ENCODE measurements around the gene C3orf20. TPM values are rescaled to one million over a fixed set of nuclear protein-coding genes. Genes with fewer than 3 reads are reported as not detected.
A peak's percentile ranks its signal among the peaks of the same experiment; 100 is the strongest.

Gene C3orf20
- total RNA-seq, 2 donors from 2014 or later = 0.12 to 0.42 TPM

DNA sequence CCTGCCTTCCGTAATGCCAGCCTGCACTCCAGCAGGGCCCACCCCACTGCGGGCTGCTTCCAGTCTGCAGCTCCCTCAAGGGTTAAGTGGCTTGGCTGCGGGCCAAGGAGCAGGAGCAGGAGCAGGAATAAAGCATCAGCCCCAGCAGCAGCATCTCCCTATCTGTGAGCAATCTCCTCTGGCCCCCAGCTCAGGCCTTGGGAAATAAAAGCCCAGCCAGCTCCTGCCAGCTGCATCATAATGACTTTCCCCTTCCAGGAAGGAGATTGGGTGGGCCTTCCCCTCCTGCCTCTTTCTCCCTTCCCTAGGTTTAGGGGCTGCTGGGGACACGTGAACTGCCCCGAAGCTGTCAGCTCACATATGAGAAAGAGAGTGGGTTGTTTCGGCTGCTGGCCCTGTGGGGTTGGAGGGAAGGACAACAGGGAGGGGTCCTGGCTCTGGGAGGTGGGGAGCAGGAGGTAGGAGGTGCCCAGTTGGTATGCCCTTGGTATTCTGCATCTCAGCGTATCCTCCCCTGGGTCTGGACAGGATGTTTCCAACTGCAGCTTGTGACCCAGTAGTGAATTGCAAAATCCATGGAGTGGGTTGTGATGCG is 109.2 kb downstream of the C3orf20 start:
- H3K4me1 Mint-ChIP-seq = no peaks in the 10 kb centered on the region
- H3K4me3 Mint-ChIP-seq = no peak overlapping the region
- peaks cover 48% of the 10 kb centered on the region for H3K27me3 Mint-ChIP-seq
- ATAC-seq (no peak), DNase-seq (no peak)
- H3K9me3 ChIP-seq (ENCODE audit: control insufficient read depth, low read length, poor library complexity, severe bottlenecking) = no peaks in the 10 kb centered on the region
- H3K27ac Mint-ChIP-seq = no peak overlapping the region
- H3K36me3 Mint-ChIP-seq (ENCODE audit: low read depth) = no peaks in the 10 kb centered on the region

DNA sequence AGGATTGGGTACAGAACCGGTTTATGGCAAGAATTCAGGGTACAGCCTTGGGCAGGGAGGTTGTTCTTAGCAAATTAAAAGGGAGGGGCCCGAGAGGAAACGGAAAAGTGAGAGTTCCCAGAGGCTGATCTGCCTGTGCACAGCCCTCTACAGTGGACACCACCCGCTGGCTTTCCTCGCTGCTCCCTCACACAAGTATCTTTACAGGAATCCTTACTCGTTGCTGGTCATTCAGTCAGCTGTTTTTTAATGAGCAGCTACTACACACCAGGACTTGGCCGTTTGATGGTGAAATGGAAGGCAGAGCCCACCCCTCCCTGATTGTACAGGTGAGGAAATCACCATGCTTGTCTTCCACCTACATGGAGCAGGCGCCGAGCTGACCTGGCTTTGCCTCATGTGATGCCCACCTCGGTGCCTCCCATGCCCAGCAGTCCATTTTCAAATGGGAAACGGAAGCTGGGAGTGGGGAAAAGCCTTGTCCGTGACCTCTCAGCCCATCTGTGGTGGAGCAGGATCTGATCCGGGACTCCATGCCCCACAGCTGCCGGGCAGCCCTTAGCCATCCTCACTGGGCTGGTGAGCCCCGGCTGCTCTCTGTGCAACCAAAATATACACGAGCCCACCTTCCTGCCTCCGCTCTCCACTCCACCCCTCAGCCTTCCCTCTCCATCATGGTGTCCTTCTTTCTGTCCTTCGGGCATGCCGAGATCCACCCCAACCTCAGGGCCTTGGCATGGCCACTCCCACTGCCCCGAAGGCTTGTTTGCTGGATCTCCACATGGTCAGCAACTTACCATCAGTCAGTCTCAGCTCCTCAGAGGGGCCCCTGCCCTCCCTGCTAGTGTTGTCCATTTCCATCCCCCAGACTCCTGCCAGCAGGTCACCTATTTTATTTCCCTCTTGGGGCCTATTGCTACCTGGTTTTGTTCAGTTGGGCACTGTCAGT is 110.5 kb downstream of the C3orf20 start:
- DNase-seq (no peak), ATAC-seq (no peak)
- no peaks in the 10 kb centered on the region for H3K9me3 ChIP-seq (ENCODE audit: control insufficient read depth, low read length, poor library complexity, severe bottlenecking)
- H3K4me1 Mint-ChIP-seq = peaks cover 3% of the 10 kb centered on the region
- no peak overlapping the region for H3K27ac Mint-ChIP-seq
- H3K36me3 Mint-ChIP-seq (ENCODE audit: low read depth) = peaks cover 2% of the 10 kb centered on the region
- no peak overlapping the region for H3K4me3 Mint-ChIP-seq
- H3K27me3 Mint-ChIP-seq = peaks cover 53% of the 10 kb centered on the region

- peaks cover 2% of the 10 kb centered on the region for H3K36me3 Mint-ChIP-seq (ENCODE audit: low read depth)
- no peak overlapping the region for H3K27ac Mint-ChIP-seq
- H3K9me3 ChIP-seq (ENCODE audit: control insufficient read depth, low read length, poor library complexity, severe bottlenecking) = no peaks in the 10 kb centered on the region
- H3K27me3 Mint-ChIP-seq = peaks cover 62% of the 10 kb centered on the region
- H3K4me3 Mint-ChIP-seq = no peak overlapping the region
- DNase-seq (no peak), ATAC-seq (no peak)
- peaks cover 6% of the 10 kb centered on the region for H3K4me1 Mint-ChIP-seq
Measured at GRCh38 chr3:14786369-14786768, 111.4 kb downstream of the C3orf20 start.

- DNase-seq = no peak
- Mint-ChIP-seq H3K27ac (no peak overlapping the region), H3K4me3 (no peak overlapping the region), H3K27me3 (peaks cover 65% of the 10 kb centered on the region), H3K36me3 (ENCODE audit: low read depth) (peaks cover 2% of the 10 kb centered on the region), H3K4me1 (peaks cover 6% of the 10 kb centered on the region)
- no peak for ATAC-seq
- no peaks in the 10 kb centered on the region for H3K9me3 ChIP-seq (ENCODE audit: control insufficient read depth, low read length, poor library complexity, severe bottlenecking)
Measured at GRCh38 chr3:14787630-14788029, 112.7 kb downstream of the C3orf20 start.

DNA sequence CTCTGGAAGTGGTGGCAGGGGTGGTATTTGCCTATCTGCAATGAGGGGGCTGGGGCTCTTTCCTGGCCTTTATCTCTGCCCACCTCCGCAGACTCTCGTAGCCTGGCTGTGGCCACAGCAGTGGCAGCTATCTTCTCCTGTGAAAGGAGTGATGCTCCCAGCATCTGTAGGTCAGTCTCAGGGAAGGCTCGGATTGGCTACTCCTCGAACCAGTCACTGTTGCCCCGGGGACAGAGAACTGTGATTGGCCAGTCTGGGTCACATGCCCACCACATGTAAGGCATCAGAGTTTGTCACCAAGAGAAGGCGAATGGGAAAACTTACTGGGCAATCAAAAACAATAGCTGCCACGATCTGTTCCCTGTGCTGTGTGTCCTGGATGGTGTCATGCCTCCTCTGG is 113.7 kb downstream of the C3orf20 start:
- Mint-ChIP-seq H3K4me1 (peaks cover 6% of the 10 kb centered on the region), H3K27ac (no peak overlapping the region), H3K27me3 (peaks cover 66% of the 10 kb centered on the region), H3K4me3 (no peak overlapping the region), H3K36me3 (ENCODE audit: low read depth) (peaks cover 2% of the 10 kb centered on the region)
- no peak for ATAC-seq
- no peaks in the 10 kb centered on the region for H3K9me3 ChIP-seq (ENCODE audit: control insufficient read depth, low read length, poor library complexity, severe bottlenecking)
- DNase-seq = no peak

DNA sequence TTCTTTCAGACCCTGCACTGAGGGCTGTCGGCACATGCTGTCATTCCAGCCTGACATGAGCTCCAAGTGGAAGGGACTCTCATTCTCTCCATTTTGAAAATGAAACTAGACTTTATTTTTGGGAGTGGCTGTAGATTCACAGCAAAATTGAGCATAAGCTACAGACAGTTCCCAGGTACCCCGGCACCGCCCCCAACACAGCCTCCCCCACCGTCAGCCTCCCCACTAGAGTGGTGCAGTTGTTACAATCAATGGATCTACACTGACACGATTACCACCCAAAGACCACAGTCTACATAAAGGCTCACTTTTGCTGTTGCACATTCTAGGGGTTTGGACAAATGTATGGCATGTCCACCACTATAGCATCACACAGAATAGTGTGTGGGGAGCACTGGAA is 114.3 kb downstream of the C3orf20 start:
- Mint-ChIP-seq H3K27ac (peak overlapping the region; percentile 62), H3K36me3 (ENCODE audit: low read depth) (peaks cover 2% of the 10 kb centered on the region), H3K4me1 (peaks cover 6% of the 10 kb centered on the region), H3K4me3 (no peak overlapping the region), H3K27me3 (peaks cover 63% of the 10 kb centered on the region)
- ATAC-seq (no peak), DNase-seq (no peak)
- no peaks in the 10 kb centered on the region for H3K9me3 ChIP-seq (ENCODE audit: control insufficient read depth, low read length, poor library complexity, severe bottlenecking)

DNA sequence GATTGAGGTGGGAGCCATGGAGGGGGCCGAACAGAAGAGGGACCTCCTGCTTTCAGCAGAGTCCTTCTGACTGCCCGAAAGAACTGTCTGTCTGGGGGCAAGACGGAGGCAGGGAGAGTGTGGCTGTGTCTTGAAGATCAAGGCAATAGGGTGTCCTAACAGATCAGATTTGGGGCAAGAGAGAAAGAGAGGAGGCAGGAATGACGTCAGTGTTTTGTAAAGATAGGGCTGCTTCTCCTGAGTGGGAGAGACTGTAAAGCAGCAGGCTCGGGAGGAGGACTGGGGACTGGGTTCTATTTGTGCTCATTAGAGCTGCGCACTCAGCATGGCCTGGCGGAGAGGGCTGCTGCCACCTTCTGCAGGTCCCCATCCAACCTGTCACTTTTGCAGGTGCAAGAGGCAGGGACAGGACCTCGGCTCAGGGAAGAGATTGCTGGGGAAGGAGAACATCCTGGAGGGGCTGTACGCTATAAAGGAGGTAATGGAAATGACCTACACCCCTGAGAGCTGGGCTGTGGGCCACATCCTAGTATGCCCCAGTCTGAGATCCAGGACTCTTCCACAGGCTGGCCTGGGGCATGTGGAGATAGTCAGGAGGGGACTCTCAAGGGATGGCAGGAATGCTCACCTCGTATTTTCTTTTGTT is 114.8 kb downstream of the C3orf20 start:
- H3K4me3 Mint-ChIP-seq = no peak overlapping the region
- no peaks in the 10 kb centered on the region for H3K9me3 ChIP-seq (ENCODE audit: control insufficient read depth, low read length, poor library complexity, severe bottlenecking)
- peaks cover 58% of the 10 kb centered on the region for H3K27me3 Mint-ChIP-seq
- DNase-seq (no peak), ATAC-seq (no peak)
- H3K27ac Mint-ChIP-seq = peak overlapping the region; percentile 62
- H3K36me3 Mint-ChIP-seq (ENCODE audit: low read depth) = peaks cover 2% of the 10 kb centered on the region
- H3K4me1 Mint-ChIP-seq = peaks cover 6% of the 10 kb centered on the region

DNA sequence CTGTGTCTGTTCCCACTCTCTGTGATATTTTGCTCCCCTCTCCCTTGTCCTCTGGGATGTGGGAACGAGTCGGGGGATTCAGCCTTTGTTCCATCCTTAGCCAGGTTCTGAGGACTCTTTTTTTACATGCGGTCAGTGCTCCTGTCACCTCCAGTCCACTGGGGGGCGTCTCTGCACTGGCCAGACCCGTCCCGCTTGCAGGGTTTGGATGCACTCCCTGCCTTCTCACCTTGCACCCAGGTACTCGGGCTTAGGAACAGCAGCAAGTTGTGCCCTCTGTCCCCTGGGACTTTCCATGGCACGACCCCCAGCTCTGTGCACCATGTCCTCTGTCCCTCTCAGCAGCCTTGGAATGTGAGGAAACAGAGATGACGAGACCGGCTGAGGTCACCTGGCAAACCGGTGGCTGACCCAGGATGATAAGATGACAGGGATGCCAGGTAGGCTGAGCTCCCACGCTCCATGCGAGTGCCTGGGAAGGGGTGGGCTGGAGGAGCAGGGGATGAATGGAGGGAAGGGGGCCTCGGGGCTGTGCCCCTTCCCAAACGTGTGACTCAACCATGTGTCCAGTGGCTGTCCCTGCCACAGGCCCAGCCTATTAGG is 116.5 kb downstream of the C3orf20 start:
- Mint-ChIP-seq H3K36me3 (ENCODE audit: low read depth) (peaks cover 2% of the 10 kb centered on the region), H3K27me3 (peaks cover 41% of the 10 kb centered on the region), H3K4me3 (no peak overlapping the region), H3K27ac (no peak overlapping the region), H3K4me1 (peaks cover 6% of the 10 kb centered on the region)
- peak in 2 of 3 donors; percentile 24 to 32 for DNase-seq
- H3K9me3 ChIP-seq (ENCODE audit: control insufficient read depth, low read length, poor library complexity, severe bottlenecking) = no peaks in the 10 kb centered on the region
- ATAC-seq = peak; percentile 59

DNA sequence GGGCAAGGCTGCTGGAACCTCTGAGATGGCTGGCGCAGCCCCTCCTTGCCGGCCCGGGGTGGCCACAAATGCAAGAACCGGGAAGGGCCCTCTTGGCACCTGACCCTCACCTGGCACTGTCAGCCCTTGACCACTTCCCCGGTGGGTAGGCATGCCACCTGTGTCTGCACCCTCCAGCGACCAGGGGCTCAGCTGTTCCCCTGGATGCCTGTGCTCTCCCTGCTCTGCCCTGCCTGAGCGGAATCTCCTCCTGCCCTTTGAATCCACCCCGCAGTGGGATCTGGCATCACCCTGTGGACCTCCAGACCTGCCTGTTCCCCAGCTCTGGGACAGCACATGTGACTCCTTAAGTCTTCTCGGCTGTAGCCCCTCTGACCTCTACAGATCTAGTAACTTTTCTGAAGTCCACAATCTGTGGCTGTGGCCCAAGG is 117.8 kb downstream of the C3orf20 start:
- H3K27ac Mint-ChIP-seq = no peak overlapping the region

GRCh38 chr3:14793126-14793857 is 118.4 kb downstream of the C3orf20 start:
- ATAC-seq (no peak), DNase-seq (no peak)
- H3K9me3 ChIP-seq (ENCODE audit: control insufficient read depth, low read length, poor library complexity, severe bottlenecking) = no peaks in the 10 kb centered on the region
- Mint-ChIP-seq H3K36me3 (ENCODE audit: low read depth) (peaks cover 2% of the 10 kb centered on the region), H3K27me3 (peaks cover 32% of the 10 kb centered on the region), H3K4me1 (peaks cover 6% of the 10 kb centered on the region), H3K4me3 (no peak overlapping the region), H3K27ac (no peak overlapping the region)

More for the DNA sequence above, 117.8 kb downstream of the C3orf20 start:
- peaks cover 6% of the 10 kb centered on the region for H3K4me1 Mint-ChIP-seq
- H3K27me3 Mint-ChIP-seq = peaks cover 36% of the 10 kb centered on the region
- ATAC-seq = no peak
- no peak overlapping the region for H3K4me3 Mint-ChIP-seq
- H3K9me3 ChIP-seq (ENCODE audit: control insufficient read depth, low read length, poor library complexity, severe bottlenecking) = no peaks in the 10 kb centered on the region
- no peak for DNase-seq
- H3K36me3 Mint-ChIP-seq (ENCODE audit: low read depth) = peaks cover 2% of the 10 kb centered on the region

DNA sequence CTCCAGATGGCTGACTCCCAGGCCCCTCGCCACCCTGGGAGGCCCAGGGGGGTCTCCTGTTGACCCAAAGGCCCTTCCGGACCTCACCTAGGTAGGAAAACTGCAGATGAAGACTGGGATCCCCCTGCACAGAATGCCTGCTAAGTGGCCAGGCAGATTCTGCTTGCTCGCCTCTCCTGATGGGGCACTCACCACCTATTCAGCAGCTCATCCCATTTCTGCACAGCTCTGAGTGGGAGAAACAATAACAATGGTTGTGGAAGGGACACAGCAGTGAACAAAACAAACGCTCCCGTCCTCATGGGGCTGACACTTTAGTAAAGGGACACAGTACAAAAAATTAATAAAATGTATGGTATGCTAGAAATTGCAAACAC is 118.9 kb downstream of the C3orf20 start:
- DNase-seq (no peak), ATAC-seq (no peak)
- Mint-ChIP-seq H3K36me3 (ENCODE audit: low read depth) (peaks cover 2% of the 10 kb centered on the region), H3K27me3 (peaks cover 32% of the 10 kb centered on the region), H3K4me3 (no peak overlapping the region), H3K4me1 (peaks cover 6% of the 10 kb centered on the region), H3K27ac (no peak overlapping the region)
- no peaks in the 10 kb centered on the region for H3K9me3 ChIP-seq (ENCODE audit: control insufficient read depth, low read length, poor library complexity, severe bottlenecking)

DNA sequence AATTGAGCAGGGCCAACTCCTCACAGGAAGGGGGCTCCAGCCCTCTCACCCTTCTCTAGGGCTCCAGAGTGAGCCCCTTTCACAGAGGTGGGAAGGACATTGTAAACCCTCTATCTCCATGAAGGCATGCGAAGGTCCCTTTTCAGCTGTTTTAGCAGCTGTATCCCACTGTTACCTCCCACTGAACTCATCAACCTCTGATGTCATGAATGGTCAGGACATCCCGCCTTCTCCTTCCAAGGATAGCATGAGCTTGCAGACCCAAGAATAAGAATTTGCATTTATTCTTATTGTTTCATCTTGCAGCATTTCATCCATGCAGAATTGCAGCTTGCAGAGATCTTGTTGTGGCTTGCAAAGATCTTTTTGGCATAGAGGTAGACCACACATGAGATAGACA is 119.5 kb downstream of the C3orf20 start:
- DNase-seq = no peak
- Mint-ChIP-seq H3K4me3 (no peak overlapping the region), H3K36me3 (ENCODE audit: low read depth) (peaks cover 5% of the 10 kb centered on the region), H3K4me1 (peaks cover 6% of the 10 kb centered on the region), H3K27ac (no peak overlapping the region), H3K27me3 (peaks cover 34% of the 10 kb centered on the region)
- ATAC-seq = no peak
- no peaks in the 10 kb centered on the region for H3K9me3 ChIP-seq (ENCODE audit: control insufficient read depth, low read length, poor library complexity, severe bottlenecking)

Measured in T-helper 17 cell (primary cell).